Neuronal stem cell (in vitro differentiated cells): ENCODE data around the gene USP53.
A peak's percentile ranks its signal among the peaks of the same experiment; 100 is the strongest.

Source experiments
- DNase-seq: peaks from one replicate; pipeline ENCODE4 v3.0.0-alpha.2; 2013; ENCODE audit warnings: low spot score
- H2AFZ ChIP-seq: one replicate; pipeline ENCODE4 v1.6.1; 2013; ENCODE audit warnings: mild to moderate bottlenecking, low read length, inconsistent platforms
- H2AK5ac ChIP-seq: 2 replicates; pipeline ENCODE4 v1.6.1; 2013; ENCODE audit warnings: low read depth, mild to moderate bottlenecking, inconsistent platforms, low read length, moderate library complexity, mixed read lengths
- H2BK120ac ChIP-seq: 2 replicates; pipeline ENCODE4 v1.6.1; 2013; ENCODE audit warnings: low read depth, mild to moderate bottlenecking, inconsistent platforms, low read length, moderate library complexity, mixed read lengths
- H2BK12ac ChIP-seq: one replicate; pipeline ENCODE4 v1.6.1; 2013; ENCODE audit warnings: low read length, inconsistent platforms
- H2BK15ac ChIP-seq: 2 replicates; pipeline ENCODE4 v1.6.1; 2013; ENCODE audit warnings: mild to moderate bottlenecking, low read length, inconsistent platforms, mixed read lengths
- H2BK5ac ChIP-seq: one replicate; pipeline ENCODE4 v1.6.1; 2013; ENCODE audit warnings: inconsistent platforms, mild to moderate bottlenecking, low read length, moderate library complexity
- H3K14ac ChIP-seq: one replicate; pipeline ENCODE4 v1.6.1; 2013; ENCODE audit warnings: low read length, inconsistent platforms
- H3K18ac ChIP-seq: 2 replicates; pipeline ENCODE4 v1.6.1; 2013; ENCODE audit warnings: low read length, inconsistent platforms
- H3K23ac ChIP-seq: 2 replicates; pipeline ENCODE4 v1.6.1; 2013; ENCODE audit warnings: low read depth, mild to moderate bottlenecking, mixed read lengths, low read length, inconsistent platforms; ENCODE audit not compliant: poor library complexity
- H3K27ac ChIP-seq: replicated peaks from 3 replicates; pipeline ENCODE4 v1.5.1; 2013; ENCODE audit warnings: low read length, inconsistent platforms
- H3K27me3 ChIP-seq, 3 experiments: 2 replicates each; pipeline ENCODE4 v1.6.1; 2013; ENCODE audit warnings: low read length in 3 of 3, mild to moderate bottlenecking in 2 of 3, inconsistent platforms in 1 of 3, low read depth in 1 of 3, mixed read lengths in 1 of 3, moderate library complexity in 1 of 3; ENCODE audit not compliant: control insufficient read depth in 3 of 3, insufficient read depth in 3 of 3
- H3K36me3 ChIP-seq, 2 donors: replicated peaks in 1 of 2; 2 replicates each; pipeline ENCODE4 v1.6.1; 2013; ENCODE audit warnings: low read length in 2 of 2; ENCODE audit not compliant: control insufficient read depth in 2 of 2, insufficient read depth in 2 of 2
- H3K4ac ChIP-seq: 2 replicates; pipeline ENCODE4 v1.6.1; 2013; ENCODE audit warnings: inconsistent platforms, mild to moderate bottlenecking, low read length, moderate library complexity
- H3K4me1 ChIP-seq, 2 donors: 1 replicate in 1 of 2; 2 replicates in 1 of 2; pipeline ENCODE4 v1.6.1; 2013; ENCODE audit warnings: low read length in 2 of 2, low read depth in 1 of 2; ENCODE audit not compliant: control insufficient read depth in 2 of 2, insufficient read depth in 1 of 2
- H3K4me2 ChIP-seq: one replicate; pipeline ENCODE4 v1.6.1; 2013; ENCODE audit warnings: mild to moderate bottlenecking, low read length, inconsistent platforms; ENCODE audit not compliant: insufficient read depth, poor library complexity, severe bottlenecking
- H3K4me3 ChIP-seq, 2 donors: 2 replicates each; pipeline ENCODE4 v1.5.1; 2013; ENCODE audit warnings: low read length in 2 of 2, mild to moderate bottlenecking in 2 of 2, inconsistent platforms in 1 of 2, moderate library complexity in 1 of 2
- H3K79me1 ChIP-seq: one replicate; pipeline ENCODE4 v1.6.1; 2013; ENCODE audit warnings: low read depth, mild to moderate bottlenecking, inconsistent platforms, low read length, moderate library complexity
- H3K9ac ChIP-seq: one replicate; pipeline ENCODE4 v1.6.1; 2013; ENCODE audit warnings: mild to moderate bottlenecking, low read depth, low read length, inconsistent platforms; ENCODE audit not compliant: poor library complexity
- H3K9me3 ChIP-seq, 2 donors: replicated peaks in 1 of 2; 2 replicates each; pipeline versions ENCODE3 to v1.6.1; 2013; ENCODE audit warnings: low read length in 2 of 2, mild to moderate bottlenecking in 2 of 2, inconsistent platforms in 1 of 2, low read depth in 1 of 2, mixed read lengths in 1 of 2, moderate library complexity in 1 of 2; ENCODE audit not compliant: control insufficient read depth in 2 of 2, insufficient read depth in 1 of 2
- H4K8ac ChIP-seq: one replicate; pipeline ENCODE4 v1.6.1; 2013; ENCODE audit warnings: low read depth, mild to moderate bottlenecking, inconsistent platforms, low read length, moderate library complexity
- H4K91ac ChIP-seq: one replicate; pipeline ENCODE4 v1.6.1; 2013; ENCODE audit warnings: low read length, low read depth, mild to moderate bottlenecking, inconsistent platforms; ENCODE audit not compliant: poor library complexity
- WGBS, 2 donors: extraction: QIAGEN DNeasy Blood & Tissue Kit; methylation state at CpG; one replicate each; pipeline ENCODE4 v1.1.7; 2013; ENCODE audit warnings: missing lambda C conversion rate in 2 of 2, mixed read lengths in 1 of 2; ENCODE audit not compliant: insufficient read length in 2 of 2, insufficient replicate concordance in 1 of 2; ENCODE audit errors: extremely low coverage in 2 of 2; 5-methylcytosine and 5-hydroxymethylcytosine counted together

The USP53 gene

DNA sequence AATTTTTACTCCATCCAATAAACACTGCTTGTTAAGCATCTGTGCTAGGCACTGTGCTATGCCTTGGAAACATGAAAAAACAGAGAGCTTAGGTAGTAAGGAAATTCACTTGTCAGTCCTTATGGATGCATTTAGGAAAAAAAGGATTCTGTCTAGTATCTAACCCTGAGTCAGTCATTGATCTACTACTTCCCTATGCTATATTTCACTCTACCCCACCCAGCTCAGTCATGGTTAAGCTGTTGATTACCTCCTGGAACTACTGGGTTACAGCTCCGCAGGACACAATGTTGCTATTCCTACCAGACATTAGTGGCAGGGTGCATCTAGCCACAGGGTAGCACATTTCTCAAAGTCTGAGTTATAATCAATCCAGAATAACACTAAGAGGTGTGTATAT lies 2.9 kb upstream of the USP53 start:
- Histone ChIP-seq H3K18ac (no peak overlapping the region), H2AK5ac (no peak overlapping the region), H2BK120ac (no peak overlapping the region), H2BK12ac (no peak overlapping the region), H3K4me2 (no peak overlapping the region), H3K23ac (no peak overlapping the region), H2BK15ac (no peak overlapping the region), H3K4me1 (peaks cover 0 to 16% of the 10 kb centered on the region in 2 donors), H3K9ac (no peak overlapping the region), H4K8ac (no peak overlapping the region), H3K79me1 (no peaks in the 10 kb centered on the region), H3K27me3 (no peaks in the 10 kb centered on the region), H3K14ac (no peak overlapping the region), H3K36me3 (no peaks in the 10 kb centered on the region), H3K4ac (no peak overlapping the region), H4K91ac (no peak overlapping the region), H2BK5ac (no peak overlapping the region), H2AFZ (no peak overlapping the region), H3K27ac (no peak overlapping the region), H3K9me3 (no peaks in the 10 kb centered on the region), H3K4me3 (no peak overlapping the region)
- no CpG with 5 or more reads among the region's 1 CpG for WGBS, 2 donors
- no peak for DNase-seq

DNA sequence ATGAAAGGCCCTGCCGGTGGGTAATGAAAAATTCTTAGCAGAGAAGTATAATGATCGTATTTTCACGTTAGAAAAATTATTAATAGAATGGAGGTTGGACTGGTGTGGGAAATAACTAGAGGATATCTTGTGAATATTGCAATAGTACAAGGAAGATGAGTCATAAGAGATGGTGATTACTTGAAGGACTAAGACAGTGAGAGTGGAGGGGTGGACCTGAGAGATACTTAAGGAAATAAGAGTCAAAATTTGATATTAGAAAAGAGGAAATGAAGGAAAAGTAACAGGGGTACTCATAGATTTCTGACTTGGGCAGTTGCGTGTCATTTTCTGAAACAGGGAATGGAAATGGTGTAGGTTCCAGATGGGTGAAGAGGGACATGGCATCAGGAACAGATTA lies 1.7 kb upstream of the USP53 start:
- H2BK120ac ChIP-seq: no peak overlapping the region
- no peak for DNase-seq
- no peak overlapping the region for H2BK12ac ChIP-seq
- H3K4me2 ChIP-seq: no peak overlapping the region
- no peak overlapping the region for H3K27ac ChIP-seq
- no peak overlapping the region for H3K4me3 ChIP-seq
- no peak overlapping the region for H4K8ac ChIP-seq
- H2AFZ ChIP-seq: no peak overlapping the region
- H3K4ac ChIP-seq: no peak overlapping the region
- no peak overlapping the region for H3K14ac ChIP-seq
- no peak overlapping the region for H2BK5ac ChIP-seq
- 100% methylated on average over 2 of the region's 4 CpGs; no CpG with 5 or more reads in 1 of the 2 donors for WGBS, 2 donors
- H3K36me3 ChIP-seq: no peaks in the 10 kb centered on the region
- no peak overlapping the region for H3K18ac ChIP-seq
- H2AK5ac ChIP-seq: no peak overlapping the region
- no peaks in the 10 kb centered on the region for H3K27me3 ChIP-seq
- no peak overlapping the region for H3K9ac ChIP-seq
- no peak overlapping the region for H3K23ac ChIP-seq
- H3K9me3 ChIP-seq: no peaks in the 10 kb centered on the region
- H3K79me1 ChIP-seq: no peaks in the 10 kb centered on the region
- peaks cover 0 to 12% of the 10 kb centered on the region in 2 donors for H3K4me1 ChIP-seq
- H2BK15ac ChIP-seq: no peak overlapping the region
- H4K91ac ChIP-seq: no peak overlapping the region

DNA sequence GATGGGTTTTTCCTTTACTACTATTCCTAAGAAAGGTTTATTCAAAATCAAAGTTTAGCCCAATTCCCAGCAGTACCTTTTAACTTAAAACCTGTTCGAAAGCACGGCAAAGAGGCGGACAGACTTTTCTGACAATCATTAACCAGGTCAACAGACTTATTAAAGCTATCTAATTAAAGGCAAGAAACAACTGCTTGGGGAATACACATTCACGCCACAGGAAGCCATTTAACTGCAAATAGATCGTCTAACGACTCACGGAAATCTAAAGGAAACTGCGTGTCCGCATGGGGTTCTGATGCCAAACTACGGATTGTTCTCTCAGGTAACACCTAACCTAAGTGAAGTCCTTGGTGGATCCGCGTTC lies 663 bp upstream of the USP53 start:
- H3K27ac ChIP-seq: peak overlapping the region; percentile 9
- peak overlapping the region; percentile 55 for H3K18ac ChIP-seq

DNA sequence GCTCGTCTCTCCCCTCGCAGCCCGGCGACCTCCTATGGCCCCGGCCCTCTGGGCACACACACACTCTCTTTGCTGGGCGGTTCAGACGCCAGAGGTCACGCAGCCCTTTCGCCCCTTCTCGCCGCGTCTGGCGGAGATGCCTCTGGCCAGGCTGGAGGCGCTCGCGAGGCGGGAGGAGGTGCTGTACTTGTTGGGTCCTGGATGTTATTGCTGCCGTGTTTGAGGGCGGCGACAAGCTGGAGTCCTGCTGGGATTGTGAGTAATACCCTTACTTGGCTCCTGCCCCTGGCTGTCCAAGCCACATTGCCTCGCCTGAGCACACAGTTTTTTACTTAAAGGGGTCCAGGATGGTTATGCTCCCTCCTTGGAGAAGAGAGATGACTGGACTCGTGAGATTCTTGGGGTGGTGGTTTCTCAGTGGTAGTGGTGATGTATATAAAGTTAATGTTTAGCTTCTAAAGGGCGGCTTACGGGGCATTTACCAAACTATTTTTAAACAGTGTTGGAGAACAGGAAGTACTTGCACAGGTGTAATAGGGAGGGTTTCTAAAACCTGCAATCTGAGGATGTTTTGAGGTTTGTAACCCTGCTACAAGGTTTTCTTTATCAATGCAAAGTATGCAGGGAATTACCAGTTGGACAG lies 572 bp downstream of the USP53 start:
- Histone ChIP-seq H2AFZ (peak overlapping the region; percentile 90), H3K14ac (no peak overlapping the region), H2BK5ac (peak overlapping the region; percentile 53), H4K8ac (peak overlapping the region; percentile 65), H2BK15ac (peak overlapping the region; percentile 81), H3K18ac (peak overlapping the region; percentile 97), H2BK120ac (peak overlapping the region; percentile 72), H3K36me3 (no peaks in the 10 kb centered on the region), H3K27me3 (no peaks in the 10 kb centered on the region), H2AK5ac (no peak overlapping the region), H3K4me3 (peak overlapping the region; percentile 54 to 84), H3K23ac (peak overlapping the region; percentile 100), H2BK12ac (no peak overlapping the region), H3K4me1 (peaks cover 0 to 9% of the 10 kb centered on the region in 2 donors), H4K91ac (no peak overlapping the region), H3K79me1 (no peaks in the 10 kb centered on the region), H3K4ac (no peak overlapping the region), H3K9me3 (no peaks in the 10 kb centered on the region), H3K9ac (peak overlapping the region; percentile 89), H3K27ac (peak overlapping the region; percentile 91), H3K4me2 (peak overlapping the region; percentile 57)
- peak; percentile 84 for DNase-seq
- WGBS, 2 donors: no CpG with 5 or more reads among the region's 24 CpGs

More for the DNA sequence above, 663 bp upstream of the USP53 start:
- Histone ChIP-seq H3K14ac (no peak overlapping the region), H3K9me3 (no peaks in the 10 kb centered on the region), H2BK5ac (no peak overlapping the region), H3K4me3 (peak overlapping the region; percentile 54 to 91), H3K4me1 (peaks cover 0 to 12% of the 10 kb centered on the region in 2 donors), H3K23ac (no peak overlapping the region), H3K27me3 (no peaks in the 10 kb centered on the region), H4K8ac (no peak overlapping the region), H3K4ac (no peak overlapping the region), H2BK12ac (no peak overlapping the region), H2BK120ac (no peak overlapping the region), H2AFZ (peak overlapping the region; percentile 90), H3K9ac (peak overlapping the region; percentile 86), H3K79me1 (no peaks in the 10 kb centered on the region), H2AK5ac (no peak overlapping the region), H3K36me3 (no peaks in the 10 kb centered on the region), H3K4me2 (peak overlapping the region; percentile 75), H2BK15ac (no peak overlapping the region), H4K91ac (no peak overlapping the region)
- DNase-seq: no peak
- WGBS, 2 donors: no CpG with 5 or more reads among the region's 12 CpGs
